Limb (tissue), 2 donors: ENCODE measurements around the gene ADGRG2.
A peak's percentile ranks its signal among the peaks of the same experiment; 100 is the strongest.

Experiments
- DNase-seq, 2 donors: peaks; one replicate each; pipeline ENCODE4 v3.0.0-alpha.2; 2016; ENCODE audit errors: extremely low spot score in 2 of 2

The ADGRG2 gene

DNA sequence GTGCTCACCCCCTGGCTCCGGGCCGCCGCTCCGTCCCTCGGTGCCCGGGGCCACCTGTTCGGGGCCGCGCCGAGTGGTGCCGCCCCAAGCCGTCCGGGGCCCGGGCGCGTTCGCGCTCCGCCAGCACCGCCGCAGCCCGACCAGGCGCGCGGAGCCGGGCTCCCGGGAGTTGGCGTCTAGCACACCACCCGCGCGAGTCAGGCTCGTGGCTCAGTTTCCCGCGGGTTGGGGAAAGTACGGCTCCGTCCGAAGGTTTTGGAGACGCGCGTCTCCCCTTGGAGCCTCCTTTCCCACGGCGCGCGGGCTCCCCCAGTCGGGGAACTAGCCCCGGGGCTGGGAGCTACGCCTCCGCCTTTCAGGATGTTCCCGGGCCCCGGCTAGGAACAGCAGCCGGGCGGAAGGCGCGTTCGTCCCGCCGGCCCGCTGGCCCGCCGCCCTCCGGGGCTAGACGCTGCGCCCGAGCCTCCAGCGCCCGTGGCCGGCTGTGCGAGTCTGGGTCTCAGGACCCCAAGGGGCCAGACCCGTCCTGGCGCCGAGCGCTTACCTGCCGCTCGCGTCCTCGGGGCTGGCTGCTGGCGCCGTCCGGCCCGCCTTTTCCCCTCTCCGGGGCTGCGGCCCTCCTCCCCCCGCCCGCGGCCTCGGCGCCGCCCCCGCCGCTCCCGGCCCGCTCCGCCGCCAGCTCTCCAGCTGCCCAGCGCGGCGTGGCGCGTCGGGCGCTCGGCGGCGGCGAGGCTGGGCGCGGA, at the start of gene ADGRG2:
TSS of gene ADGRG2 (minus strand) at position 571 of the 743 bp plus-strand sequence. CDS start 53,634 bp downstream, outside the sequence.
- DNase-seq, result peak in 1 of 2 donors; percentile 58

- DNase-seq, result no peak
These were observed 46.3 kb upstream of the ADGRG2 start for GRCh38 chrX:19168609-19169008.

DNA sequence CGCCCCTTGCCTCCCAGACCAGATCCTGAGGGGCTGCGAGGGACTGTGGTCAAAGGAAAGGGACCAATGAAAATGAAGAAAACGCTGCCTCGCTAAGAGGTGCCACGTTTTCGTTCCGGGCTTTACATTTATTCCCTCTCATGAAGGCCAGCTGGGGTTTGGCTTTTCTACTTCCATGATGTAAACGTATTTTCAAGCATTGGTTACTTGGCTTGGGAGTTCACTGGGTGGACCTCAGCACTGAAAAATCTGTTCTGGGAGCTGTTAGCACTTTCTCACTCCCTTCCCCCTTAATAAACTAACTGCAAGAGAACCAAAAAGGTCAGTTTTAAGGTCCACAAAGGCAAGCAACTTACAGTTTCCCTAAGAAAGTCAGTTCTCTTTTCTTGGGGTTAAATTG, 40.6 kb upstream of the ADGRG2 start:
- no peak for DNase-seq

- DNase-seq, result no peak
These were observed 33.9 kb upstream of the ADGRG2 start for GRCh38 chrX:19156186-19156585.

DNA sequence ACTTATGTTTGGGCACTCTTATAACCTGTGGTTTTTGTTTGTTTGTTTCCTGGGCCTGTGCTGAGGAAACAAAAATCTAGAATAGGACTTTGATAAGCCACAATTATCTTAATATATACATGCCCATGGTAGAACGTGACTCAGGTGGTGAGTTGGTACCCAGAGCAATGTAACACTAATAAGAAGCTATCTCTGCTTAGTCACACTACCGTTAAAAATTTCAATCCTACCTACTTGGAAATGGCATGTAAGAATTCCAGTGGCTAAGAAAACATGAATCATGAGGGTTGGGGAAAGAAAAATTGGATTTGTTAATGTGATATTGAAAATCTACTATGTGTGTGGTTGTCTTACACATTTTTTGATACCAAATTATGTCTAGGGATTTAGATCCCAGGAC, 30.5 kb upstream of the ADGRG2 start:
- no peak for DNase-seq

DNA sequence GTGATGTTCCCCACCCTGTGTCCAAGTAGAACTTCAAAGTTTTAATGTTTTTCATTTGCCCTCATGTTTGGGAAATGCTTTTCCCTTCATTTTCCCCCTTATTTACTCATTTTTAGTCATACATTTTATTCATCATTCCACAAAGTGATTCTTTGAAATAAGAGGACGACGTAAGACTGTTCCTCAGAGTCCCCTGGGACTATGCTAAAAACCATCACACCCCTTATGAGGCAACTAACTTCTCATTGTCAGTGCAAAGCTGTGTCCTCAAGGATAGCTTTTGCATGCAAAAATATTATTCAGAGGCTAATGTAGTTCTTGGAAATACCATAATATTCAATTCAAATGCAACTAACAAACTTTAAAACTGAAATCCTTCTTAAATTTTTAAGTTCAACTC, 14.8 kb upstream of the ADGRG2 start:
- DNase-seq, result no peak

DNA sequence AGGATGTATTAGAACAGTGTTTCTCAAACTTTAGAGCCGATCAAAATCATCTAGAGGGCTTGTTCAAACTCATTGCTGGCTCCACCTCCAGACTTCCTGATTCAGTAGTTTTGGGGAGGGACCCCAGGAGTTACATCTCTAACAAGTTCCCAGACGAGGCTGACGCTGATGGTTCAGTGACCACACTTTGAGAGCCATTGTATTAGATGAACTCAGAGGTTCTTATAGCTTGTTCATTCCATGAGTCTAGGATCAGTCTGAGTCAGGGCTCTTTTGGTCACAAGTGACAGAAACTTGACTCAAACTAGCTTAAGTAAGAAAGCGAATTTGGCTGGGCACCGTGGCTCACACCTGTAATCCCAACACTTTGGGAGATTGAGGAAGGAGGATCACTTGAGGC, 11.5 kb upstream of the ADGRG2 start:
- DNase-seq, result no peak

DNA sequence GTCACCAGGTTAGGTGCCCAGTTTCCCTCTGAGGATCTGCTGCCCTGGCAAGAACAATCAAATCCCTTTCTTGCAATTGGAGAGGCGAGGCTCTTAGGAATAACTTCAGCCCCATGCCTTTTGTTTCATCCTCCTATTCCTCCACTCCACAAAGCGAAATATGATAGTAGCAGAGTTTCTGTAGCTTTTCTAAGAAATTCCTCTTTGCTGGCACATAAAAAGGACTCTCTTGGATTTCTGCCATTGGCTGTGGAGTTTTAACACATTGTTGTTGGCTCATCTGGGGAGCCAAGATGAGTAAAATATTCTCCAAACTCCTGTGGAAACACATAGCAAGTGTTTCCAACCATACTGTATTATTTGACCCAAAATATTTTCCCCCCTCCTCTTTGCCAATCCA, 11.0 kb upstream of the ADGRG2 start:
- DNase-seq, result peak in 1 of 2 donors; percentile 45

DNA sequence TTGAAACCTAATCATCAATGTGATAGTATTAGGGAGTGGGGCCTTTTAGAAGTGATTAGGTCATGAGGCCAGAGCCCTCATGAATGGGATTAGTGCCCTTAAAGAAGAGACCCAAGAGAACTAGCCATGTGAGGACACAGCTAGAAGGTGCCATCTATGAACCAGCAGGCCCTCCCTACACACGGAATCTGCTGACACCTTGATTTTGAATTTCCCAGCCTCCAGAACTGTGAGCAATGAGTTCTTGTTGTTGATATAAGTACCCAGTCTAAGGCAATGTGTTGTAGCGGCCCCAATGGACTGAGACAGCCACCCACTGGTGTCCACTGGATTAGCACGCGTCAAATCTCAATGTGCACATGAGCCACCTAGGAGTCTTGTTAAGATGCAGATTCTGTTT, 8.4 kb upstream of the ADGRG2 start:
- DNase-seq, result no peak

DNA sequence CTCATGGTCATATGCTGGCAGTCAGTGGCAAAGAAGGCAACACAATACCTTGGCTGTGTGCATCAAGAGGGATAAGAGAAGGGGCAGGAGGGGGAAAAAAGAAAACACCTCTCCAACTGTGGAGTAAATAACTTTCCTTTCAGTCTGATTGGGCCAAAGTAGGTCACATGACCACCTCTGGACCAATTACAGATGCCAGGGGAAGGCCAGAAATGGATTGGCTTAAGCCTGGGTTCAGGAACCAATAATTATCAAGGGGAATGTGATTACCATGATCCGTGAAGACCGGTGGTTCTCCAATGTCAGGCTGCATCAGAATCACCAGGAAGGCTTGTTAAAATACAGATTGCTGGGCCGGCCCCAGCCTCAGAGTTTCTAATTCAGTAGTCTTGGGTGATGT, 7.4 kb upstream of the ADGRG2 start:
- no peak for DNase-seq

GRCh38 chrX:19127649-19128168, 5.4 kb upstream of the ADGRG2 start:
- peak in 1 of 2 donors; percentile 31 for DNase-seq

- DNase-seq, result no peak
These were observed 357 bp upstream of the ADGRG2 start for GRCh38 chrX:19122641-19123009.

DNA sequence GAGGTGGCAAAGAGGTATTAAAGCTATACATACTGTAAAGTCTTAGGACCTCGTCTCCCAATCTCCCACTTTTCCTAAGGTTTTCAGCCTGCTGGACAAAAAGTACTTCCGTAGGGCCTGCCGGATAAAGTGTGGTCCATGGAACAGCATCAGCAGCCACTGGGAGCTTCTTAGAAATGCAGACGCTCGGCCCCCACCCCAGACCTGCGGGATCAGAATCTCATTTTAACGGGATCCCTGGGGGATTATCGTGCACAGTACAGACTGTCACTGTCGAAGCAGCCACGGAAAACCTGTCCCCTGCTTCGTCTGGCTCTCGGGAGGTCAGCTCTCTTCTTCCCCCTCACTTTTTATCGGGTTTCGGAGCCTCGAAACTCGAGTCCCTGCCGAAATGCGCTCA, 802 bp downstream of the ADGRG2 start:
- DNase-seq, result no peak

- no peak for DNase-seq
These were observed 11.6 kb downstream of the ADGRG2 start for GRCh38 chrX:19110642-19111041.

GRCh38 chrX:19107035-19107434, 15.2 kb downstream of the ADGRG2 start:
- no peak for DNase-seq

DNA sequence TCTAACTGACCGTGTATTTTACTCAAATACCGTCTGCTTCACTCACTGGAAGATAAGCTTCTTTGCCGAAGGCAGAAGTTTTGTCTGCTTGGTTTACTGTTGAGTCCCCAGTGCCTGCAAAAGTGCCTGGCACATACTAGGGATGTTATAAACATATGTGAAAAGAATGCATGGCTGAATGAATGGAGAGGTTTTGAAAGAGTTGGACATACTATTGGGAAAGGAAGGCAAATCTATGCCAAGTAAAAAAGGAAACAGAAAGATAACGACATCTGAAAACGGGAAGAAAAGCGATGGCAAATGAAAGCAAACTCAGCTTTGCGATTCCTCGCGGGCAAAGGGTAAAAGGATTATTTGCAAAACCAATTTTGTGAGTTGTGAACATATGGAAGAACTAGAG, 21.7 kb downstream of the ADGRG2 start:
- no peak for DNase-seq

GRCh38 chrX:19097553-19098283, 24.6 kb downstream of the ADGRG2 start:
- no peak for DNase-seq

- no peak for DNase-seq
These were observed 25.7 kb downstream of the ADGRG2 start for GRCh38 chrX:19096586-19096985.

DNA sequence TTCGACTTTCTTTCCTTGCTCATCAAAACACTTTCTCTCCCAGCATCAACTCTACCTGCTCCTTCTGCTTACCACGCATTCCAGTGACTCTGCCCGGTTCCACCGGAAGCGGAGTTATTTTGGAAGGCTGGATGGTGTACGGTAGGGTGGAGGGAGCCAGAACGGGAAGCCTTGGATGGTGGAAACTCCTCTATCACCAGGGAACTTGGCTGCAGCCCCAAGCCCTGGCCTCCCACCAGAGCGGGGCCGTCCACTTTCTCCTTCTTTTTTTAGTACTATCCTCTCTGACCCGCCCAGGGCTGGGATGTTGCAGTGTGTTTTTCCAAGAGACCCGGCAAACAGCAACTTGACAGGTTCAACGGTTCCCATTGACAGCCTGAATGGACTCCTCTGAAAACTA, 27.6 kb downstream of the ADGRG2 start:
- no peak for DNase-seq

DNA sequence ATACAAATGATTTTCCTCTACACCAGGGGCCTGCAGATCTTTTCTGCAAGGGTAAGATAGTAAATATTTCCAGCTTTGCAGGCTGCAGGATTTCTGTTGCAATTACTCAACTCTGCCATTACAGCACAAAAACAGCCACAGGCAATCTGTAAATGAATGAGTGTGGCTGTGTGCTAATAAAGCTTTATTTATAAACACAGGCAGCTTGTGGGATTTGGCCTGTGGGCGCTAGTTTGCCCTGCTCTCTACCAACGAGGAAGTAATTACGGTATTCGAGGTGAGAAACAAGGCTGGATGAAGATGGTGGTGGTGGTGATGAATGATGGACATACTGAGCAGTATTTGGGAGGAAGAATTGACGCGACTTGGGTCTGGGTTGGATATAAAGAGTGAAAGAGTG, 30.7 kb downstream of the ADGRG2 start:
- DNase-seq, result no peak

DNA sequence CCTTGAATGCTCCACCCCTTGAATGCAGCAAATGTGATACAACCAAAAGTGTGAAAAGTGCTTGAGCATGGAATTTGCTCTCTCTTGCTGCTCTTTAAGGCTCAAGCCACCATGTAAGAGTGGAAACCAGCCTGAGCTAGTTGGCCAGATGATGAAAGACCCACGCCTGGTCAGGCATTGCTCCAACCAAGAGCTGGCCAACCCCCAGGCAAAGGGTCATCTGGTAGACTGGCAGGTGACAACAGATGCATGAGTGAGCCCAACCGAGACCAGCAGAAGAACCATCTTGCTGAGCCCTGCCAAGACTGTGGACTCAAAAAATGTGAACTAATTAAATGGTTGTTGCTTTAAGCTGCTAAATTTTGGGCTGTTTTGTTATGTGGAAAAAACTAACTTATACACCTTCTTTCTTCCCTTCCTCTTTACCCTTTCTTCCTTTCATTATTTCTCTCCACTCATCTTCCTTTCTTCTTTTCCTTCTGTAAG, 32.7 kb downstream of the ADGRG2 start:
- no peak for DNase-seq

DNA sequence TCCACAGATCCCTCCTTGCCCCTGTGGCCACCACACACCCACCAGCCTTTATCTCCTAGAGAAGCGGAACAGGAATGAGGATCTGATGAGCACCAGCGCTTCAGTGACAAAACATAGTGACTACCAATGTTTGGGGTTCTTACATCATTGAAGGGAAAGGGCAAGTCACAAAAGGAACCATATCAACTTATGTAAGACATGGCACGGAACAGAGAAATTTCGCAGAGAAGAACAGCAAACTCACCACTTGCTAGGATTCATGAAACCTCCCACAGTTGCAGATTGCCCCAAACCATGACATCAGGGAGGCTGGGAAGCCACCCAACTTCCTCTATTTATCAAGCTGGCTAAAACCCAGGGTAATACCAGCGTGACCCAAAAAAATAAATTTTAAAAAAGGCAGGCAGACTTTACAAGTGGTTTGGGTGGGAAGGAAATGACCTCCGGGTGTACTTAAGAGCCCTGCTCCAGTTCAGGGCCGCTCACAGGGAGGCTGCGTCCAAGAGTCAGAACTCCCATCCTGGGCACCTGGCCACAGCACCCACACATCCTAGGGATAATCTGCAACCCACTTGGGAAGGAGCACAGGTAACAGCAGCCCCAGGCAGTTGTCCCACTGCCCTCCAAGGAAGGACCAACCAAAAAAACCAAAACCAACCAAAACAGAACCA, 36.0 kb downstream of the ADGRG2 start:
- DNase-seq, result no peak
